Activated T-cell treated with anti-CD3 and anti-CD28 coated beads, Interleukin-2, amount 50 U/mL, for 72 hours (primary cell): Measurements from ENCODE around the gene MCOLN2. TPM values are rescaled to one million over a fixed set of nuclear protein-coding genes. Genes with fewer than 3 reads are reported as not detected.
A peak's percentile ranks its signal among the peaks of the same experiment; 100 is the strongest.

Experiments
- ATAC-seq, 2 donors: fragments of 150-1000 bp; cut with Tn5 transposase; replicated peaks in 1 of 2; 2 replicates each; pipeline ENCODE4 v1.10.0; 2021; ENCODE audit warnings: moderate library complexity in 2 of 2, mild to moderate bottlenecking in 1 of 2
- DNase-seq, 2 donors: peaks; one replicate each; pipeline ENCODE4 v3.0.0; 2021 to 2022; ENCODE audit warnings: mixed read lengths in 1 of 2
- H3K27ac Mint-ChIP-seq: one replicate; pipeline ENCODE4 v1.8.0; 2022; ENCODE audit warnings: mild to moderate bottlenecking, moderate library complexity, mixed read lengths
- H3K27me3 Mint-ChIP-seq: one replicate; pipeline ENCODE4 v1.8.0; 2022; ENCODE audit warnings: low read depth, mixed read lengths
- H3K36me3 Mint-ChIP-seq, 2 donors: one replicate each; pipeline ENCODE4 v1.8.0; 2022; ENCODE audit warnings: mixed read lengths in 2 of 2, mild to moderate bottlenecking in 1 of 2; ENCODE audit not compliant: insufficient read depth in 2 of 2
- H3K4me1 Mint-ChIP-seq: one replicate; pipeline ENCODE4 v1.8.0; 2022; ENCODE audit warnings: low read depth, mixed read lengths
- H3K4me3 Mint-ChIP-seq, 2 donors: one replicate each; pipeline ENCODE4 v1.8.0; 2022; ENCODE audit warnings: mild to moderate bottlenecking in 2 of 2, mixed read lengths in 2 of 2, moderate library complexity in 2 of 2
- H3K9me3 Mint-ChIP-seq, 2 donors: one replicate each; pipeline ENCODE4 v1.8.0; 2022; ENCODE audit warnings: mixed read lengths in 2 of 2
- total RNA-seq, 2 donors: library from RNA; stranded (reverse); gene quantifications; one replicate each; pipeline ENCODE4 v1.2.3, GENCODE V29; 2022

Gene MCOLN2
- total RNA-seq, 2 donors from 2014 or later = 57.6 to 76.3 TPM

DNA sequence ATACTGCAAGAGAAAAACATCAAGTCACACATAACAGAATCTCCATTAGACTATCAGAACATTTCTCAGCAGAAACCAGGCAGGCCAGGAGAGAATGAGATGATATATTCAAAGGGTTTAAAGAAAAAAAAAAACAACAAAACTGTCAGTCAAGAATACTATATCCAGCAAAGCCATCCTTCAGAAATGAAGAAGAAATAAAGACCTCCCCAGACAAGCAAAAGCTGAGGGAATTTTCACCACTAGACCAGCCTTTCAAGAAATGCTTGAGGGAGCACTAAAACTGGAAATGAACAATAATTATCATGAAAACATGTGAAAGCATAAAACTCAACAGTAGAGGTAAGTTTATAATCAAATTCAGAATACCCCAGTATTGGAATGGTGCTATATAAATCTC lies 47.2 kb downstream of the MCOLN2 start:
- Mint-ChIP-seq H3K4me1 (peaks cover 27% of the 10 kb centered on the region), H3K9me3 (no peaks in the 10 kb centered on the region), H3K27ac (no peak overlapping the region), H3K27me3 (no peaks in the 10 kb centered on the region), H3K4me3 (no peak overlapping the region), H3K36me3 (peaks cover 14 to 51% of the 10 kb centered on the region in 2 donors)
- ATAC-seq = no peak
- no peak for DNase-seq

GRCh38 chr1:84947536-84948410 lies 49.1 kb downstream of the MCOLN2 start:
- Mint-ChIP-seq H3K36me3 (peaks cover 12 to 40% of the 10 kb centered on the region in 2 donors), H3K9me3 (no peaks in the 10 kb centered on the region), H3K27ac (no peak overlapping the region), H3K4me1 (peaks cover 34% of the 10 kb centered on the region), H3K27me3 (no peaks in the 10 kb centered on the region), H3K4me3 (no peak overlapping the region)
- DNase-seq = no peak
- no peak for ATAC-seq

GRCh38 chr1:84946631-84947030 lies 50.3 kb downstream of the MCOLN2 start:
- peak overlapping the region in 1 of 2 donors; percentile 15 for H3K4me3 Mint-ChIP-seq
- no peak for ATAC-seq
- H3K9me3 Mint-ChIP-seq = no peaks in the 10 kb centered on the region
- H3K4me1 Mint-ChIP-seq = peaks cover 34% of the 10 kb centered on the region
- H3K36me3 Mint-ChIP-seq = peaks cover 9 to 33% of the 10 kb centered on the region in 2 donors
- no peak for DNase-seq
- H3K27me3 Mint-ChIP-seq = no peaks in the 10 kb centered on the region
- no peak overlapping the region for H3K27ac Mint-ChIP-seq

- Mint-ChIP-seq H3K27me3 (no peaks in the 10 kb centered on the region), H3K27ac (peak overlapping the region; percentile 76), H3K9me3 (no peaks in the 10 kb centered on the region), H3K4me3 (peak overlapping the region; percentile 55 to 67), H3K4me1 (peaks cover 34% of the 10 kb centered on the region), H3K36me3 (peaks cover under 1 to 21% of the 10 kb centered on the region in 2 donors)
- DNase-seq = peak; percentile 74 to 78
- peak; percentile 89 to 90 for ATAC-seq
Measured at GRCh38 chr1:84944767-84945486, 52.0 kb downstream of the MCOLN2 start.

- DNase-seq = no peak
- ATAC-seq = no peak
- Mint-ChIP-seq H3K4me1 (peaks cover 28% of the 10 kb centered on the region), H3K27ac (no peak overlapping the region), H3K27me3 (no peaks in the 10 kb centered on the region), H3K9me3 (no peaks in the 10 kb centered on the region), H3K36me3 (peaks cover 0 to 6% of the 10 kb centered on the region in 2 donors), H3K4me3 (no peak overlapping the region)
Measured at GRCh38 chr1:84941843-84942242, 55.1 kb downstream of the MCOLN2 start.

GRCh38 chr1:84940481-84940880 lies 56.4 kb downstream of the MCOLN2 start:
- Mint-ChIP-seq H3K9me3 (no peaks in the 10 kb centered on the region), H3K27ac (no peak overlapping the region), H3K4me1 (peaks cover 15% of the 10 kb centered on the region), H3K36me3 (peaks cover 0 to 4% of the 10 kb centered on the region in 2 donors), H3K4me3 (no peak overlapping the region), H3K27me3 (no peaks in the 10 kb centered on the region)
- no peak for DNase-seq
- ATAC-seq = no peak

DNA sequence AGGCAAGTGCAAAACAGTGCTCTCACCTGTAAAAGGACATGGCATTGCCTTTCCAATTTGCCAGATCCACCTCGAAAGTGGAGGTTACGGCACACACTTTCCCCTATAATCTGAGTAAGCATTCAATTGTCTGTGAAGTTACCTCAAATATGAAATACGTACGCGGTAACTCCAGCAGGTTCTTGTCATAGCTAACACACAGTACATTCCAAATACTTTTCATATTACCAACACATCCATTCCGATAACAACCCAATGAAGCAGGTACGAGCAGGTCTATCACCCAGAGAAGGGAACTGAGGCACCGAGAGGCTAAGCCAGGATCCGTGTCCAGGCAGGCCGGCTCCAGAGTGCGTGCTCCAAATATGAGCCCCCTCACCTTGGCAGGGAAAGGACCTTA lies 57.2 kb downstream of the MCOLN2 start:
- no peak overlapping the region for H3K4me3 Mint-ChIP-seq
- peaks cover 7% of the 10 kb centered on the region for H3K4me1 Mint-ChIP-seq
- ATAC-seq (no peak), DNase-seq (no peak)
- no peaks in the 10 kb centered on the region for H3K27me3 Mint-ChIP-seq
- peaks cover 0 to 4% of the 10 kb centered on the region in 2 donors for H3K36me3 Mint-ChIP-seq
- H3K27ac Mint-ChIP-seq = no peak overlapping the region
- H3K9me3 Mint-ChIP-seq = no peaks in the 10 kb centered on the region

- DNase-seq = no peak
- Mint-ChIP-seq H3K9me3 (no peaks in the 10 kb centered on the region), H3K36me3 (peaks cover 0 to 4% of the 10 kb centered on the region in 2 donors), H3K4me1 (peaks cover 1% of the 10 kb centered on the region), H3K27ac (no peak overlapping the region), H3K4me3 (no peak overlapping the region), H3K27me3 (no peaks in the 10 kb centered on the region)
- ATAC-seq = no peak
Measured at GRCh38 chr1:84939151-84939550, 57.8 kb downstream of the MCOLN2 start.

DNA sequence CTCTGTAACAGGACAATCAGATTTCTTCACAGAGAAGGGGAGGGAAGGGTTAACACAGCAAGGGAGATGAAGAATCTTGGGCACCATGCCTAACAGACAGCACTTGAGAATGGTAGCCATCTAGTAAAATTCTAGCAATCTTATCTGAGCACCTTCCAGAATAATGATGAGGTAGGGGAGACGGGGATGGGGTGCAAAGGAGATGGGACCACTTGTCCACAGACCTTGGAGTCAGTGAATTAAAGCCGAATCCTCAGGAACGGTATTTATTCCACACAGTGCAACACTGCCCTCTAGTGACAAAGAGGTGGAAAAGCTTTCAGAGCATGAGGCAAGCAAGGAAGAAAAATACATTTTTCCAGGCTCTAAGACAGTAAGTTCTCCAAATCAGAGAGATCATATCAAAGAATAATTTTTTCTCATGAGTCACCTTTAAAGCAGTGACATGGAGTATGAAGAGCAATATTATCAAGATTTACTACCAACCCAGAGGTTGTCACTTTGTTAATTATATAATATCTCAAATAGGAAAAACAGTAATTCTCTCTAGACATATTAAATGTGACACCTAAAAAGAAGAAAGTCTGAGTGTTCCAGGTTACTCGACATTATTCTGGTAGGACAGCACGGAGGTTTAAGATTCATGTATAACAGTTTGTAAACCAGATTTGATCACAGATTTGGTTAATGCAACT lies 60.6 kb downstream of the MCOLN2 start:
- no peaks in the 10 kb centered on the region for H3K9me3 Mint-ChIP-seq
- no peak overlapping the region for H3K4me3 Mint-ChIP-seq
- peaks cover 0 to 4% of the 10 kb centered on the region in 2 donors for H3K36me3 Mint-ChIP-seq
- H3K27me3 Mint-ChIP-seq = no peaks in the 10 kb centered on the region
- H3K27ac Mint-ChIP-seq = no peak overlapping the region
- DNase-seq = peak; percentile 13 to 29
- ATAC-seq = peak; percentile 36
- no peaks in the 10 kb centered on the region for H3K4me1 Mint-ChIP-seq

- Mint-ChIP-seq H3K27me3 (no peaks in the 10 kb centered on the region), H3K27ac (no peak overlapping the region), H3K4me1 (peaks cover 6% of the 10 kb centered on the region), H3K36me3 (peaks cover 2 to 7% of the 10 kb centered on the region in 2 donors), H3K4me3 (no peak overlapping the region), H3K9me3 (no peaks in the 10 kb centered on the region)
- ATAC-seq (no peak), DNase-seq (no peak)
Measured at GRCh38 chr1:84933011-84933611, 63.8 kb downstream of the MCOLN2 start.

DNA sequence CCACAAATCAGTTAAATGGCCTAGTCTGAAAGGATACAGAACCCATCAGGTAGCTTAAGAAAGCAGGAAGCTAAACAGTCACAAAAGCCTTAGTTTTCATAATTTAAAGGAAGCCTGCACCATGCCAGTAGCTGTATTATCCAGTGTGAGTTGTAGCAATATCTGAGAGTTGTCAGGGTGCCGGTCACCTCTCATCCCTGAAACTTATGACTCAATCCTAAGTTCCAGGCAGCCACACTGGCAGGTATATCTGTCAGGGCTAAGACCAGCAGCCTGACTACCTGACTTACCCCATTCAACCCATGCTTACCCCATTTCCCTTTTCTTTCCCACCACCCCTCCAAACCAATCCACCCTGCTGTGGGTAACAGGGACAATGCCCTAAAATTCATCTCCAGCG lies 66.1 kb downstream of the MCOLN2 start:
- Mint-ChIP-seq H3K9me3 (no peaks in the 10 kb centered on the region), H3K27ac (no peak overlapping the region), H3K36me3 (peaks cover 2 to 6% of the 10 kb centered on the region in 2 donors), H3K4me1 (peaks cover 6% of the 10 kb centered on the region), H3K4me3 (no peak overlapping the region), H3K27me3 (no peaks in the 10 kb centered on the region)
- ATAC-seq = no peak
- DNase-seq = no peak

DNA sequence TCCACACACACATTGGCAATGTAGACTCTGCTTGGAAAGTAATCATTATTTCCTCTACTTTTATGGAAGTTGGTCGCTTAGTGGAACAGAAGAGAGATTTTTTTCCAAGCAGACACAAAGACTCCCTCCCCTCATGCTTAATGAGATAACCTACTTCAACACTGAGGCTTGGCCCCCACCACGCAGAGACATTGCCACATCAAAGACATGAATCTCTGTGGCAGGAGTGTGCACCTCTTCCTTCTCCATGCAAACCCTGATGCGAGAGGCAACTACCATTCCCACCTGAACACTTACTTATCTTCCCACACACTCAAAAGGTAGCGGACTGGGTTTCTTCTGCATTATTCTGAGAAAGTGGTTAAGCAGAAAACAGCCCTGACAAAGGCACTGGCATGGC lies 66.6 kb downstream of the MCOLN2 start:
- Mint-ChIP-seq H3K36me3 (peaks cover 2 to 6% of the 10 kb centered on the region in 2 donors), H3K27ac (no peak overlapping the region), H3K9me3 (no peaks in the 10 kb centered on the region)

More for the DNA sequence above, 66.6 kb downstream of the MCOLN2 start:
- DNase-seq (no peak), ATAC-seq (no peak)
- Mint-ChIP-seq H3K27me3 (no peaks in the 10 kb centered on the region), H3K4me3 (no peak overlapping the region), H3K4me1 (peaks cover 6% of the 10 kb centered on the region)
